ENCODE measurements around the gene ETNK1.

The ETNK1 gene

GRCh38 chr12:22615963-22616501, 8.9 kb upstream of the ETNK1 start:
- no peak for FAIRE-seq
- no peak for TF ChIP-seq CTCF (IDR thresholded peaks at IDR 0.05; ENCODE audit: insufficient read depth, missing control alignments)
- DNase-seq (ENCODE audit: insufficient read length, low spot score): no peak

- DNase-seq (ENCODE audit: insufficient read length, low spot score) (no peak), FAIRE-seq (no peak)
- no peak for TF ChIP-seq CTCF (IDR thresholded peaks at IDR 0.05; ENCODE audit: insufficient read depth, missing control alignments)
Measured at GRCh38 chr12:22617630-22618029, 7.3 kb upstream of the ETNK1 start.

GRCh38 chr12:22624548-22624869, 462 bp upstream of the ETNK1 start:
- no peak for FAIRE-seq
- DNase-seq (ENCODE audit: insufficient read length, low spot score): no peak
- TF ChIP-seq CTCF (IDR thresholded peaks at IDR 0.05; ENCODE audit: insufficient read depth, missing control alignments): no peak

- DNase-seq (ENCODE audit: insufficient read length, low spot score) (no peak), FAIRE-seq (no peak)
- no peak for TF ChIP-seq CTCF (IDR thresholded peaks at IDR 0.05; ENCODE audit: insufficient read depth, missing control alignments)
Measured at GRCh38 chr12:22625762-22626294, 857 bp downstream of the ETNK1 start.

- FAIRE-seq (no peak), DNase-seq (ENCODE audit: insufficient read length, low spot score) (no peak)
- TF ChIP-seq CTCF (IDR thresholded peaks at IDR 0.05; ENCODE audit: insufficient read depth, missing control alignments): no peak
Measured at GRCh38 chr12:22626406-22626805, 1.4 kb downstream of the ETNK1 start.

GRCh38 chr12:22627371-22627770, 2.4 kb downstream of the ETNK1 start:
- FAIRE-seq: no peak
- no peak for DNase-seq (ENCODE audit: insufficient read length, low spot score)

More at GRCh38 chr12:22627371-22627770, 2.4 kb downstream of the ETNK1 start:
- no peak for TF ChIP-seq CTCF (IDR thresholded peaks at IDR 0.05; ENCODE audit: insufficient read depth, missing control alignments)
